Measurements from ENCODE around the gene SLC38A2.

SLC38A2 gene

GRCh38 chr12:46372544-46373300 lies at the start of gene SLC38A2:
Gene SLC38A2 (minus strand): TSS chr12:46372773. CDS start chr12:46371293, 1,480 bp downstream.
- DNase-seq = peak; percentile 66

- DNase-seq = no peak
Observed at GRCh38 chr12:46419675-46420074, 47.1 kb upstream of the SLC38A2 start.

GRCh38 chr12:46415552-46415951 lies 43.0 kb upstream of the SLC38A2 start:
- DNase-seq = no peak

GRCh38 chr12:46414591-46415268 lies 42.2 kb upstream of the SLC38A2 start:
- no peak for DNase-seq

GRCh38 chr12:46413368-46413767 lies 40.8 kb upstream of the SLC38A2 start:
- DNase-seq = no peak

- no peak for DNase-seq
Observed at GRCh38 chr12:46412857-46413256, 40.3 kb upstream of the SLC38A2 start.

- no peak for DNase-seq
Observed at GRCh38 chr12:46410495-46410894, 37.9 kb upstream of the SLC38A2 start.

GRCh38 chr12:46409974-46410373 lies 37.4 kb upstream of the SLC38A2 start:
- no peak for DNase-seq

- no peak for DNase-seq
Observed at GRCh38 chr12:46409342-46409741, 36.8 kb upstream of the SLC38A2 start.

- no peak for DNase-seq
Observed at GRCh38 chr12:46408441-46408840, 35.9 kb upstream of the SLC38A2 start.

GRCh38 chr12:46407361-46407760 lies 34.8 kb upstream of the SLC38A2 start:
- no peak for DNase-seq

- no peak for DNase-seq
Observed at GRCh38 chr12:46406352-46407027, 33.9 kb upstream of the SLC38A2 start.

GRCh38 chr12:46404733-46405132 lies 32.2 kb upstream of the SLC38A2 start:
- DNase-seq = no peak

GRCh38 chr12:46404225-46404631 lies 31.7 kb upstream of the SLC38A2 start:
- no peak for DNase-seq

- DNase-seq = no peak
Observed at GRCh38 chr12:46403719-46404070, 31.1 kb upstream of the SLC38A2 start.

- peak; percentile 11 for DNase-seq
Observed at GRCh38 chr12:46402941-46403718, 30.6 kb upstream of the SLC38A2 start.

- DNase-seq = no peak
Observed at GRCh38 chr12:46402451-46402850, 29.9 kb upstream of the SLC38A2 start.

- DNase-seq = no peak
Observed at GRCh38 chr12:46401662-46402061, 29.1 kb upstream of the SLC38A2 start.

- no peak for DNase-seq
Observed at GRCh38 chr12:46400406-46400805, 27.8 kb upstream of the SLC38A2 start.

GRCh38 chr12:46399461-46400248 lies 27.1 kb upstream of the SLC38A2 start:
- DNase-seq = peak; percentile 11

- DNase-seq = no peak
Observed at GRCh38 chr12:46396826-46397225, 24.3 kb upstream of the SLC38A2 start.

GRCh38 chr12:46395388-46395787 lies 22.8 kb upstream of the SLC38A2 start:
- no peak for DNase-seq
